Measurements from ENCODE around the gene CRISP3.
"Not testable (repeated sequence)": the region's sequence is repeated elsewhere in the genome, so short reads cannot be mapped to it uniquely, and the experiment has no call there.

CRISP3 gene, protein sequence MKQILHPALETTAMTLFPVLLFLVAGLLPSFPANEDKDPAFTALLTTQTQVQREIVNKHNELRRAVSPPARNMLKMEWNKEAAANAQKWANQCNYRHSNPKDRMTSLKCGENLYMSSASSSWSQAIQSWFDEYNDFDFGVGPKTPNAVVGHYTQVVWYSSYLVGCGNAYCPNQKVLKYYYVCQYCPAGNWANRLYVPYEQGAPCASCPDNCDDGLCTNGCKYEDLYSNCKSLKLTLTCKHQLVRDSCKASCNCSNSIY

DNA sequence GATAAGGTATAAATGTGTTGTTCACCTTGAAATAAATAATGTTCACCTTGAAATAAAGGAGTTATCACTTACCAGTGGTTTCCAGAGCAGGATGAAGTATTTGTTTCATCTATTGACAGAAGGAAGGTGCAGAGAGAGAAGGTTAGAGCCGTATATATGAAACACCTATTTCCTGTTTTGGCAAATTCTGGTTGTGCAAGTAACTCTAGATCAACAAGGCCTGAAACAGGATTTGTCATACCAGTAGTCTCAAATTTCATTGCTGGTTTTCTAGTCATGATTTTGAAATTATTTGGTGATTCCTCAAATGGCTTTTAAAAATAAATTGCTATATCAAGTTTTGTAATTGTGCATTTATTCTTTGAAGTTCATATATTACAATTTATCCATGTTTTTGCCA is at the start of gene CRISP3:
Gene CRISP3 (minus strand): TSS at position 130 of the 400 bp plus-strand sequence. CDS start 21 bp downstream, at position 109.
- no peak for DNase-seq

DNA sequence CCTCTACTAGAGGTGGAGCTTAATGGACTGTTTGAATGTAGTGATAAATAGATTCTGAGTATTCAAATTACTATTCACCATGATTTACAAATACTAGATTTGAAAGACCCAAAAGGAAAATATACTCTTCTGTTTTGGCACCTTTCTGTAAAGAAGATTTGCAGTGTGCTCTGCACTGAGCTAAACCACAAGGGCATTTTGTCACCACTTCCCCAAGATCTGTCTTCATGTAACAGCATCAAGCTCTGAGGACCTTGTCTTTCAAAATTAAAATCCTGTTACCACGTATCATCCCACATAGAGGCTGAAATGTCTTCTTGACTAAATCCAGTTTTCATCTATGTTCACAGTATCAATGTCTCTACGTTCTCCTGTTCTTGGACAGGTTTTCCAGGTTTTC is 46.2 kb upstream of the CRISP3 start:
- no peak for DNase-seq

DNA sequence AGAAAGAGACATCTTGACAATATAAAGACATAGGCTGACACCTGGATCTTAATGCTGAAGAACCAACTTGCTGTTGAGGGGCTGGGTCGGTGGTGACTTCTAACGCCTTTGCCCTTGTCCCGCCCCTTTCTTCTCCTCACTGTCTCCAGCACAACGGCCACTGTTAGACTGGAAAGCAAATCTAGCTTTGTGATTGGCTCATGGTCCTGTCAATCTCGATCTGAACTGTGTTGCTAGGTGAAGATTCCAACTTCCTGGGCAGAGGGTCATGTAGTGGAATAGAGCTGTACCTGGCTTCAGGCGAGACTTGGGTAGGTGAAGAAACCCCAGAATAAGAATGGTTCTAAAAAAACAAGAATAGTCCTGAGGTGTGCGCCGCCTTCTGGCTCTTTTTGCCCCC is 43.0 kb upstream of the CRISP3 start, which contains the start of gene PGK2:
Gene PGK2 (minus strand): TSS at position 110 of the 400 bp plus-strand sequence. CDS start 98 bp downstream, at position 12.
- DNase-seq = no peak

DNA sequence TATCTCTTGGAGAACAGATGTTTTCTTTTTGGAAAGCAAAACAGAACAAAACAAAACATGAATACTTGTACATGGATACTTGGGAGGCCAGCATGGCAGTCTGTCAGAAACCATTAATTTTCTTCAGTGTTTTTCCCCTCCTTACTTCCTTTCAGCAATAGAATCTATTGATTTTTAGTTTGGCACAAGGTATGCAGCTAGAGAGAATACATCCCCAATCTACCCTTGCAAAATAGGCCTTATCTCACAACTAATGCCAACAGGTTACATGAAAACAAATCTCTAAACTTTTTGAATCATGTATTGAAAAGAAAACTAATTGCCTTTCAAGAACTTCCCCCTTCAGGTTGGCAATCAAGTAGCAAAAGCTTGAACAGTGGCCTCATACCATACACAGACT is 40.1 kb upstream of the CRISP3 start:
- no peak for DNase-seq

DNA sequence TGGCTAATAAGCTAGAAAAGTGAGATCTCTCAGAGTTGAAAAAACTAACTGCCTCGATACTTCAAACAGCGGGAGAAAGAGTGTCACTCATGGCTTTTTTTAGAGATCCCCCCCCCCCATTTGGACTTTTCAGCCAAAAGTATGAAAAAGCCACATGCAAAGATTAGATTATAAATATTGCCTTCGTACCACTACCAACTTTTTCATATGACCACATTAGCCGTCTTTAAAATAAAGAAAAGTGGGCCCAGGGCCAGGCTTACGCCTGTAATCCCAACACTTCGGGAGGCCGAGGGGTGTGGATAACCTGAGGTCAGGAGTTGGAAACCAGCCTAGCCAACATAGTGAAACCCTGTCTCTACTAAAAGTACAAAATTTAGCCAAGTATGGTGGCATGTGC is 38.5 kb upstream of the CRISP3 start:
- DNase-seq = no peak

DNA sequence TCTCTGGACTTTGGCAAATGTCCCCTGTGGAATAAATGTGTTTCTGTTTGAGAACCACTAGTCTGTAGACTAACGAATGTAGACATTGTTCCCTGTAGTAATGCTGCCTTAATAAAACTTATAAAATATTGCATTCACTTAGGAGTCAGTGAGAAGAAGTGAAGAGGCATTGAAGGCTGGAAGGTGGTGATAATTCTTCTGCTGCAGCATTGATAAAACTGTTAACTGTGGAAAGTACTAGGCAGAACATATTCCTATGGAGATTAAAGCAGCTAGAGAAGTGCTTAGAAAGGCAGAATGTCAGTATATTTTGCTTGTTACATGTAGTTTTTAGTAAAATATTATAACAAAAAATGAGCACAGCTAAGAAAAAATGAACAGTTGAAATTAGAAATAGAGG is 38.1 kb upstream of the CRISP3 start:
- DNase-seq = no peak

DNA sequence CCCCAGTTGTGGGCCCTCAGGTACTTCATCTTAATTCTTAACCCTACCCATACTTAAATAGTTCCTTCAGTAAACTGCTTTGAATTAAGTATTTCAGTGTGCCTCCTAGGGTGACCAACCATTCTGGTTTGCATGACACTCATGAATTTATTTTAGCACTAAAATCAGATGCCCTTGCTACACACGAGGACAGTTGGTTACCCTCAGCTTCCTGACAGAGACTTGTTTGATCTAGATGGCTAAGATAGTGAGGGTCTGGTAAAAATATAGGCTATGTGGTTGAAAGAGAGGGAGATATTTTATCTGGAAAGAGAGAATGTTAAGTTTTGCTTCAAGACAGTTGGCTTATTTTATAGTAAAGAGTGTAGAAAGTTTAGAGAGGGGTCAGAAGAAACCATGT is 32.3 kb upstream of the CRISP3 start:
- DNase-seq = no peak

DNA sequence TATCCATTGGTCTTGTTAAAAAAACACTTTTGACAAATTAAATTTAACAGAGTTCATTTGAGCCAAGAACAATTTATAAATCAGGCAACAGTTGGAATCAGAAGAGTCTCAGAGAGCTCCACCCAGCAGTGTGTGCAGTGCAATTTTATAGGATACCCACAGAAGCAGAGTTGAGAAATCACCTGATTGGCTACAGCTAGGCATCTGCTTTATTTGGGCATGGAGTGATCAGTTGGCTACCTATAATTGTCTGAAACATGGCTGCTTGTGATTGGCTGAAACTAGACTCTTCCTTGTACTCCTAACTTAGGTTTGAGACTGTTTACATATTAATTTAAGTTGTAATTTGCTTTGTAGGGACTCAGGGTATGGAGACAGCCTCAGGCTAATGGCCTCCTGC is 30.9 kb upstream of the CRISP3 start:
- no peak for DNase-seq

DNA sequence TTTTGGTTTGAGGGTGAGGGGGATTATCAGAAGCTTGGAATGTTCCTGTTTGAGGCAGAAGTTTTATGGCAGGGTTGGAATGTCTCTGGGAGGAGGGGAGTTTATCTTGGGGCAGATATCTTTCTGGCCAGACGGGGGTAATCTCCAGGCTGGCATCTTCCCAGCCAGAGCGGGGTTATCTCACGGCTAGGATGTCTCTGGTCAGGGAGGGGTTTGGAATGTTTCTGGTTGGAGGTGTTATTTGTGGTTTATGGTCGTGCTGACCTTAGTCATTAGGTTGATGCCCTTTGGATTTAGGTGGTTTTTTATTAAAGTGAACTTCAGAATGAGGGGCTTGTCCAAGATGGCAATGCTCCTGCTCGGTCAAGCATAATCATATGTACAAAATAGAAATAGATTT is 28.1 kb upstream of the CRISP3 start:
- no peak for DNase-seq

DNA sequence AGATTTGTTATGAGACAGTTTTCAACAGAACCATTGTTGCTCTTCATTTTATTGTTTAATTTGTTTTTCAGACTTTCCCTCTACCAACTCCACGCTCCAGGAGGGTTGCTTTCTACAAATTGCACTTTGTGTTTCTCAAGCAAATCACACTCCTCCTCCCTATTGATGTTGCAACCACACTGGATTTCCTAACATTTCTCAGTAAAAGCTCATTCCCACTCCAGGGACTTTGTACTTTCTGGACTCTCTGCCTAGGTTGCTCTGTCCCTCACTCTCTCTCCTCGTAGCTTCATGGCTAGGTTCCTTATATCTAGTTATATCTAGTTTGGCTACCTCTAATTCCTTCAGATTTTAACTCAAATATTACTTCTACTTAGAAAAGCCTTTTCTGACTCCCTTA is 22.6 kb upstream of the CRISP3 start:
- DNase-seq = no peak

DNA sequence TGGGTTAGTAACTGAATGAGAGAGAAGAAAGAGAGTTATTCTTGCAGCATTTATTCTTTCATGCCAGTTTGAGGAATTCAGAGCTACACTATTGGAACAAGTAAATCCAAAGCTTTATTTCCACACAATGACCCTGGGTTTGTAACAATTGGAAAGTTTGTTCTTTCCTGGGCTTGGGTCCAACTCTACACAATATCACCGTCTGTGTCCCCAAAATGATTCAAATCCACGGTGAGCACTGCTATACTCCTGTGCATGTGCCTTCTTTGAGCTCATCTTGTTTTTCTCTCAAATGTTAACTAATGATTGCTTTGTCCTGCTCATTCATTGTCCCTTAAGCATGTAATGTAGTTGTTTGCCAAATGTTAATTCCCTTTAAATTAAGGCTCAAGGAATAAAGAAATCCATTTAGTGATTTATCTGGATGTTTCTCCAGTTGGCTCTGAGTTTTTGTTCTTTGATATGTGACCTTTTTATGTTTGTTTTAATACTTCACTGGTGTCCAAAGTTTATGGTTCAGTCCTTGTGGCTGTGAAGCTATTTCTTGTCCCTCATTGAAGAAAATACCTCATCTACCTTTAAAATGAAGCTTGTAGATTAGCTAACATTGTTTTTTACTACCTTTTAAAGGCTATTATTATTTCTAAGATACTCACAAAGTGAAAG is 20.5 kb upstream of the CRISP3 start:
- DNase-seq = no peak

DNA sequence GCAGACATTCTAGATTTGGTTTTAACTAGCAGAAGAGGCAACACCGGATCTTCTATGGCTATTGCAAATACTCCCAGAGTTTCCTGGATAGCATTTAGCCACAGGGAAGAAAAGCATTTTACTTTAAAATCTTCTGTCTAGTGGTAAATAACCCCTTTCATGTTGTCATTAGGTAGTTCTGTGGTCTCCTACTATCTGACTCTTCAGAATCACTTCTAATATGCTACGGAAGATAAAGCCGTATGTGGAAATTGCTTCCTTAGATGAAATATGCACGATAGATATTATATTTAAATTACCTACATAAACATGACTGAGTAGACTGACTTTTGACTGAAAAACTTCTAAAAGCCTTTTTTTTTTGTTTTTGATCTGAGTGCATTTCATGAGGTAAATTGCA is 759 bp downstream of the CRISP3 start:
- no peak for DNase-seq

DNA sequence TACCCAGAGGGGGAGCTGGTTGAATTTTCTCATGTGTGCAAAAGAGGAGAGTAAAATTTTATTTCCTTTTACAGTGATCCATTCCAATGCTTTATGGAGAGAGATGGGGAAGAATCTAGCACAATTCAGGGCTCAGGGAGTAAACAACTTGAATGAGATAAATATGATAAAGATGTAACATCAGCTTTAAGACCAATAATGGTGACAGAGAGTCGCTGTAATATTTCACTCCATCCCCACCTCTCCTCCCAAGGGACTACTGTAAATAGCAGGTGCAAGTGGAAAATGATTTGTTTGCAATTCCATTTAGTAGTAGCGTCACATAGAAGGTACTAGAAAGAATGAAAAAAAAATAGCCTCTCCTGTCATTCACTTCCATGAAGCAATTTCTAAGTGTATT is 4.8 kb downstream of the CRISP3 start:
- DNase-seq = no peak

DNA sequence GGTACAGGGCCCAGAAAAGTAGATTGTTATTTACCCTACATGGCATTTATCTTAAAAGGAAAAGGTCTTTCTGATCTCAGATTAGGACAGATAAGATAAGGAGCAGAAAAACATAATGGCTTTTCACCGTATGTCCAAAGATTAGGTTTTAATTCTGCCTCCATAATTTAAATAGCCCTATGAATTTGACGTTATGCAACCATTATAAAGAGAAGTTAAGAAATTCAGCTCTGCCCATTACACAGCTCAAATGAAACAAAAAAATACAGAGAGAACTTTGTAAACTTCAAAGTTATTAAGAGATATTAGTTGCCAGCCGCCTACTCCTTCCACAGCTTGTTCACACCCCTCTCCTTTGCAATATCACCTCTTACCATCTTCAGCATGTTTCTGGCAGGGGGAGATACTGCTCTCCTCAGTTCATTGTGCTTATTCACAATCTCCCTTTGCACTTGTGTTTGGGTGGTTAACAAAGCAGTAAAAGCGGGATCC is 8.1 kb downstream of the CRISP3 start:
- DNase-seq = no peak

DNA sequence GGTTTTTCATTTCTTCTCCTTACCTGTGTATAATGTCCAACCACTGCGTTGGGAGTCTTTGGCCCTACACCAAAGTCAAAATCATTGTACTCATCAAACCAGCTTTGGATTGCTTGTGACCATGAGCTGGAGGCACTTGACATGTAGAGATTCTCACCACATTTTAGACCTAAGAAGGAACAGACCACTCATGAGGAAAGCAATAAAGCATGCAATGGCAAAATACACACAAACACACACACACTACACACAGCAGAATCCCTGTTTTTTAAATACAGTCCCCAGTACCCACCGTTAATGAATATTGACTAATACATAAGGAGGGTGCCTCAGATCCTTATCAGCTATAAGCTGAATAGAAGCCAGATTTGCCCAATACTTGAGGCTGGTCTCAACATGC is 10.5 kb downstream of the CRISP3 start:
- DNase-seq = no peak

DNA sequence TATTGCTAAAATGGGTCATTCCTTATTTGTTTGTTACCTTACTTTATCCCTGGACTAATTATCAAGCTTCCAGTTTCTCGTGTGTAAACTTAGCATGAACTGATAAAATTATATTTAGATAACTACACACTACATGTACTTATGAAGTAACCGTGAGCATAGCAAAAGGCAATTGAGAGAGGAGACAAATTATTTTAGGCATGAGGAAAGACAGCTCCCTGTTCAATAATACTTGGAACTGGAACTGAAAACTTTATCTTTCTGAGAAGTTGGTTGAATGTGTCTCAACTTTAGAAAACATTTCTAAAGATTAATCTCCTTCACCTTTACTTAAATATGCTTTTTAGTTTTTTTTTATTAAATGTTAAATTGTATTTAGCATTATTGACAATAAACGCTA is 11.4 kb downstream of the CRISP3 start:
- DNase-seq = no peak

DNA sequence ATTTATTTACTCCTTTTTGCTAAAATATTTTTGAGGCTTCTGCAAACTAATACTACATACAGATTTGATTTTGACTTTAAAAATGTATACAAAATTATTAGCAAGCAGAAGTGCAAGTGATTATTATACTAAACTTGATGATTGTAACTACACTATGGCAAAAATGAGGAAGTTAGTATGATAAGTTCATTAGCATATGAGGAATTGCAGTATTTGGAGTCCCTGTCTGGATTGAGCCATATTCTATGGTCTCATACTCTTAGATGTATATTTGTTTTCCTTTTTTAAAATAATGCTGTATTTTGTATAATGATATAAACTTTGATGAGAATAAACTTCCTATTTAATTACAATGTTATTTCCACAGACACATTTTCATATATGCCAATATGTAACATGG is 13.9 kb downstream of the CRISP3 start:
- DNase-seq = no peak

DNA sequence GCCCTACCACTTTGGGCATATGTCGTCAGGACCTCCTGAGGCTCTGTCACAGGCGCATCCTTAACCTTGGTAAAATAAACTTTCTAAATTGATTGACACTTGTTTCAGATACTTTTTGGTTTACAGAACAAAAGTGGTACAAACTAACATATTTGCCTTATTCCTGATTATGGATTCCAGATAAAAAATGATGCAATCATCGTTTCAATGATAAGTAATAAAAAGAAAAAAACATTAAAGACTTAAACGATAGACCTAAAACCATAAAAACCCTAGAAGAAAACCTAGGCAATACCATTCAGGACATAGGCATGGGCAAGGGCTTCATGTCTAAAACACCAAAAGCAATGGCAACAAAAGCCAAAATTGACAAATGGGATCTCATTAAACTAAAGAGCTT is 20.3 kb downstream of the CRISP3 start:
- DNase-seq = not testable (repeated sequence)

DNA sequence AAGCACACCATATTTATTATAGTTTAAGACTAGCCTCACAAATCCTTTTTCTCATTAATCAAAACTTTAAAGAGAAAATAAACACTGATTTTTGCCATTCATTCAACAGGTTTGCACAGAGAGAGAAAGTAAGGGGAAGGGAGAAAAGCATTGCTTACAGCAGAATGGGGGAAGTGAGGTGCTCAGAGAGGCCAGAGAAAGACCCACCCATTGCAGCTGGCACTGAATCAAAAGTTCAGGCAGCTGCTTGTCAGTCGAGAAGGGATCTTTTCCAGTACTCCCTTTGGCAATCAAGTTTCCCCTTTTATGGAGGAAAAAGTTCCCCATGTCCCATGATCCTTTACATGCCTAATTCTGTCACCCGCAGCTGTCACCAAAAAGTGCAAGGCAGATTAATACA is 22.9 kb downstream of the CRISP3 start:
- no peak for DNase-seq

DNA sequence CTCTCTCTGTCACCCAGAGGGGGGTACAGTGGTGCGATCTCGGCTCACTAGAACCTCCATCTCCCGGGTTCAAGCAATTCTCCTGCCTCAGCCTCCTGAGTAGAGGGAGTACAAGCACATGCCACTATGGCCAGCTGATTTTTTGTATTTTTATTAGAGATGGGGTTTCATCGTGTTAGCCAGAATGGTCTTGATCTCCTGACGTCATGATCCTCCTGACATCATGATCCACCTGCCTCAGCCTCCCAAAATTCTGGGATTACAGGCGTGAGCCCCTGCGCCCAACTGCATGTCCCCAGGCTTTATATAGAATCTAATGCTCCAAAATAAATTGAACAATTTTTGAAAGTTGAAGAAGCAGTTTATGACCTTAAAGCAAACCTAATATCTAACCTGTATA is 23.8 kb downstream of the CRISP3 start:
- no peak for DNase-seq

DNA sequence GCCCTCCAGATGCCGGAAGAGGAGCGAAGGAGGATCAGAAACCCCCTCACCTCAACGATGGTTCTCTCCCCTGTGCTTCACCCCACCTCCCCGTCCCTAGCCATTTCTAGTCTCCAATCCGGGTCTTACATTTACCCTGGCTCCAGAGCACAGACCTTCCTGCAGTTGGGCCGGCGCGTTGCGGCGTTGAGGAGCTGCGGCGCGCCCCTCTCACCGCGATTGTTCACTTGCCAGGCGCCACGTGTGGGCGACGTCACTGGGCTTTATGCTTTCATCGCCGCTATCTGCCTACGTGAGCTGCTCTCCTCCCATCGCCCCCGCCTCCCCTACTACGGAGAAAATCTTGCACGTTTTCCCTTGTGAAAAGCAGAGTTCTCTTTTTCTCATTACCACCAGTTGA is 30.8 kb downstream of the CRISP3 start, which contains the start of gene CRISP2:
Gene CRISP2 (minus strand): TSS at position 198 of the 400 bp plus-strand sequence. CDS start 4,347 bp downstream, outside the sequence.
- DNase-seq = no peak

DNA sequence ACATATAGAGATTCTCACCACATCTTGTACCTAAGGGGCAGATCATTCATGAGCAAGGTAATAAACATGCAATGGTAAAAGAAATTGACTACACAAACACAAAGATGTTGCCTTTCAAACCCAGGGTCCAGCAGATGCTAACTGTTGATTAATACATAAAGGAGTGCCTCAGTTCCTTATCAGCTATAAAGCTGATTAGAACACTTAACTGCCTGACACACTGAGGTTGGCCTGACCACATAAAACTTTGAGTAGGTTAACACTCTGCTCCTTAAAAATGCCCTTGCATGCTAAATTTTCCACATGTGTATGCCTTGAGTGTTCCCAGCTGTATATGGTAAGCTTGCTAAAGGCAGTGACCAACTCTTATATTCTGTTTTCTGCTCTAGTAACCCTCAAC is 45.7 kb downstream of the CRISP3 start:
- DNase-seq = no peak

DNA sequence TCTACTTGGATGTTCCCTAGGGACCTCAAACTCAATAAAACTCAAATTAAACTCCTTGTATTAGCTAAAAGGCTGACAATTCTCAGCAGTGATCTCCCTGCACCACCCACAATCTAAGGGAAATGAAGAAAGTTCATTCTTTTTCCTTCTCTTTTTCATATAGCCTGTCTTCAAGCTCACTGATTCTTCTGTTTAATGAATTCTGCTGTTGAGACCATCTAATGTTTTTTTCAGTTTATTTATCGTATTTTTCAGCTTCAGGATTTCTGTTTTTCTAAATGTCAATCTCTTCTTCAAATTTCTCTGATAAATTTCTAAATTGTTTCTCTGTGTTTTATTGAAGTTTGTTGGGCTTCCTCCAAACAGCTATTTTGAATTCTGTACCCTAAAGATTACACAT is 50.7 kb downstream of the CRISP3 start:
- no peak for DNase-seq

DNA sequence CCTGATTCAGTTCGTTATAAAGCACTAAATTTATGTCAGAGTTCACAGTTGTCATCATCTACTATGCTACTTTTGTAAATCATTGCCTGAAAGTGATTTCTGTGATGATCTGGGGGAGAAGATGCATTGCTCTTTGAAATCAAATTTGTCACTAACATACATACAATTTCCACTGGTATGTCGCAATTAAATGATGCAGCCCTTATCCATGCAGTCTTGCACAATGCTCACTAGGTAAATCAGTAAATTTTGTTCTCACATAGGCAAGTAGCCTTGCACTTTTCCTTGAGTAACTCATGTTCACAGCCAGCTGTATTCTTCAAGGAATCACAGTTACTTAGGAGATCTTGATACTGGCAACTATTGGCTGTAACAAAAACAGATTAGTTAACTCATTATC is 51.7 kb downstream of the CRISP3 start:
- no peak for DNase-seq
